GM18907 (cell line): ENCODE measurements around the gene CTSD.

Experiments used
- ATAC-seq: cut with Tn5 transposase; IDR thresholded peaks from one replicate; pipeline ENCODE4 v1.9.1; 2021; ENCODE audit warnings: mild to moderate bottlenecking, moderate library complexity; ENCODE audit not compliant: unreplicated experiment

The CTSD gene

DNA sequence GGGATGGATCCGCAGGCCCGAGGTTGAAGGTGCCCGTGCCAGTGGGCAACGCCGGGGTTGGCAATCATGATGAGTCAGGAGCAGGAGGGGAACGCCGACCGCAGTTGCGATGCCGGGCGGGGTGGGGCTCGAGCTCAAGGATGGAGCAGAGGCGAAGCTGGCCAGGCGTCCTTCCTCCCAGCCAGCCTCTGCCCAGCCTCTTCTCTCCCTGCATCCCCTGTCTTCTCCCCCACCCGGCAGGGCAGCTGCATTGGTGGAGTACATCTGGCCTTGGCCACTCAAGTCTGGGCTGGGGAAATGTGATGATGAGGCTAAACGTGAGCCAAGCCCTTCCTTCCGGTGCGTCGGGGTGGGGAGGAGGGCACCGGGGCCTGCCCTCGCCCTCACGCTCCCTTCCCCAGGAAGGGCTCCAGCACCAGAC is 17.2 kb downstream of the CTSD start:
- no peak for ATAC-seq

DNA sequence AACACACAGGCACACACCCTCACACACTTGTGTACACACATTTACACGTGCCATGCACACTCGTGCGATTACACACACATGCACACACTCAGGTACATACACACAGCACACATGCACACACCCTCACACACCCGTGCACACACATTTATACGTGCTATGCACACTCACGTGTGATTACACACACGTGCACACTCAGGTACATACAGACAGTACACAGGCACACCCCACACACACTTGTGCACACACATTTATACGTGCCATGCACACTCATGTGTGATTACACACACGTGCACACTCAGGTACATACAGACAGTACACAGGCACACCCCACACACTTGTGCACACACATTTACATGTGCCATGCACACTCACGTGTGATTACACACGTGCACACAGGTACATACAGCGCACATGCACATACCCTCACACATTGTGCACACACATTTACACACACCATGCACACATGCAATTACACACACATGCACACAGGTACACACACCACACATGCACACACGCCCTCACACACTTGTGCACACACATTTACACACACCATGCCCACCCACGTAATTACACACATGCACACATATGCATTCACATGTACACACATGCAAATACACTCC is 17.9 kb downstream of the CTSD start:
- ATAC-seq = no peak

DNA sequence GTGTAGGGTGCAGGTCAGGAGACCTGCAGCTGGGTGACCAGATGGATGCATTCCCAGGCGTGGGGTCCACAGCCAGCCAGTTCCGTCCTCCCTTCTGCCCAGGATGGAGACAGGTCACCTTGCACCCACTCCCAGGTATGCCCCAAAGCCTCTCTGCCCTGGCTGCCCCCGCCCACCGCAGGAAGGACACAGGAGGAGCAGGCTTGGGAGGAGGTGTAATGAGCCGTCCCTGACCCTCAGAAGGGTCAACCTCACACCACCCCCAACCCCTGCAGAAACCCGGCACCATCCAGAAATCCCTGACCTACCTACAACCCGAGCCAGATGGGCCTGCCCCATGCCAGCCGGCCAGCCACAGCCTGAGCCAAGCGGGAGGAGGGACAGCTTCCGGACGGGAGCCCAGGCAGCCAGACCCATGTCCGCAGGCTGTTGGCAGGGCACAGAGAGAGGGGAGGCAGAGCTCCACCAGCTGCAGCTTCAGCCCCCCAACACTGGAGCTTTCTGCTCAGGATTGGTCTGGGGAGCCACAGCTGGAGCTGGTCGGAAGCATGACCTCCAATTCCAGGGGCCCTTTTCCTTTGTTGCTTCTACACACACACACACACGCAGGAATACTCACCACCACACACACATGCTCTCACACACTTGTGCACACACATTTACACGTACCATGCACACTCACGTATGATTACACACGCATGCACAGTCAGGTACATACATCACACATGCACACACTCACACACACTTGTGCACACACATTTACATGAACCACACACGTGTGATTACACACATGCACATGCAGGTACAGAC is 18.6 kb downstream of the CTSD start:
- no peak for ATAC-seq

DNA sequence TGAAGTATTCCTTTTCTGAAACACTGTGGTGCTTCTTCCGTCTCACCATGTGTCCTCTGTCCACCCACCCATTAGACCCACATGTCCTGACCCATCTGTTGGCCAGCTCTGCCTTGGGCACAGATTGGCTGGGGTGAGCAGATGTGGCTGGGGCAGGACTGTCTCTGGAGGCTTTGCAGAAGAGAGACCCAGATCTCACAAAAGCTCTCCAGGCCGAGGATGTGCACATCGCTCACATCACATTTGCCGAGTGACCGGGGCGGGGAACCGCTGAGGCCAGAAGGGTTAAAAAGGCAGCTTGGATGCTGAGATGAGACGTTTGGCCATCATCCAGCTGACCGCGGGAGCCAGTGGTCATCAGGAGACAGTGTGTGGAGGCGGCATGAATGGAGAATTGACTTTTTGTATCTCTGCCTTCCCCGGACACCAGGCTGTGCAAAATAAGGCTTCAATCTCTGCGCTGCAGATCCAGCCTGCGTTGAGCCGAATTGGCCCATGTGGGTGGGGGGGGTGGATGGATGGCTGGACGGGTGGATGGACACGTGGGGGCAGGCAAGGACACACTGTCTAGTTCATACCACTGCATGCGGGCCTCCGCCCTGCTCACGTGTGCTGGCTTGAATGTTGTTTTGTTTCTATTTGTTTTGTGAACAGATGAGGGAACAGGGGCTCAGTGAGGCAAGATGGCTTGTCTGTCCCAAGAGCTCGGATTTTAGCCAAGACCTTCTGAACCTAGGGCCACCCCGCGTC is 19.4 kb downstream of the CTSD start:
- no peak for ATAC-seq

DNA sequence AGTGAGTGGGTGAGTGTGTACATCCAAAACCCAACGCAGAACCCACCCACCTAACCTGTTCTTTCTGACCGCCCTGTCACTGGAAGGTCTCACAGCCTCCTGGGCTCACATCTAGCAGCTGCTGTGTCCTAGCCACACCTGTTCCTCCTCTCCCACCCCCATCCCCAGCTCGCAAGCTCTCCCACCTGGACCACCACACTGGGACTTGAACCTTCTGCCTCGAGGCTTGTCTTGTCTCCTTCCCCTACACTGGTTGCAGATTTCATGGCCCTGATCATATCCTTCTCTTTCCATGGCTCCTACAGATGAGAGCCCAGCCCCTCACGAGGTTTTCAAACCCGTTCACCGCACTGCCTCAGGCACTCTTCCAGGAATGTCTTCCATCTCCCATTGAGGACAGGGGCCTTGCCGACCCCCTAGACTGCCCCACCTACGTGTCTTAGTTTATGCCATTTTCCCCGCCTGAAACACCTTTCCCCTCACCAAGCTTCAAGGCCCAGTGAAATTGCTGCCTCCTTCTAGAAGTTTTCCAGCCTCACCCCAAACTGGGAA is 20.1 kb downstream of the CTSD start:
- no peak for ATAC-seq

DNA sequence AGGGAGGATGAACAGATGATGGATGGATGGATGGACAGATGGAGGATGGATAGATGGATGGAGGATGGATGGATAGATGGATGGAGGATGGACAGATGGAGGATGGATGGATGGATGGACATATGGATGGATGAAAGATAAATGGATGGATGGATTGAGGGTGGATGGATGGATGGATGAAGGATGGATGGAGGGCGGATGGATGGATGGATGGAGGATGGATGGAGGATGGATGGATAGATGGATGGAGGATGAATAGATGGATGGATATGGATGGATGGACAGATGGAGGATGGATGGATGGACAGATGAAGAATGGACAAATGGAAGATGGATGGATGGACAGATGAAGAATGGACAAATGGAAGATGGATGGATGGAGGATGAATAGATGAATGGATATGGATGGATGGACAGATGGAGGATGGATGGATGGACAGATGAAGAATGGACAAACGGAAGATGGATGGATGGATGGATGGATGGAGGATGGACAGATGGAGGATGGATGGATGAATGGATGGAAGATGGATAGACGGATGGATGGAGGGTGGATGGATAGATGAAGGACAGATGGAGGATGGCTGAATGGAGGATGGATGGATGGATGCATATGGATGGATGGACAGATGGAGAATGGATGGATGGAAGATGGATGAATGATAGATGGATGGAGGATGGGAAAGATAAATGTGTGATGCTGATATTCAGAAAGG is 20.7 kb downstream of the CTSD start:
- no peak for ATAC-seq

DNA sequence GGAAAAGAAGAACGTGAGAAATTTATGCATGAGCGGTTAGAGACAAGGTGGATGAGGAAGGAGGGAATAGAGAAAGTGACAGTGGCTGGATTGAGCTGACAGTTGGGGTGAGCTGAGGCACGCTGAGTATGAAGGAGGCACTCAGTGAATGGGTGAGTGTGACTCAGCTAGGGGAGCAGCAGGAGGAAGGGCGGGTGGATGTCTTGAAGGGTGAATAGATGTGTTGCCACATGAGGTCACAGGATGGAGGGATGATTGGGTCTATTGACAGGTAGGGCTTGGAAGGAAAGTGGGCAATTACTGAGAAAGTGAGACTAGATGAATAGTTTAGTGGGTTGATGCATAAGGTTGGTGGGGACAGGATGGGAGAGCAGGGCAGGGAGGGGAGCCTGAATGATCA is 21.4 kb downstream of the CTSD start:
- no peak for ATAC-seq

DNA sequence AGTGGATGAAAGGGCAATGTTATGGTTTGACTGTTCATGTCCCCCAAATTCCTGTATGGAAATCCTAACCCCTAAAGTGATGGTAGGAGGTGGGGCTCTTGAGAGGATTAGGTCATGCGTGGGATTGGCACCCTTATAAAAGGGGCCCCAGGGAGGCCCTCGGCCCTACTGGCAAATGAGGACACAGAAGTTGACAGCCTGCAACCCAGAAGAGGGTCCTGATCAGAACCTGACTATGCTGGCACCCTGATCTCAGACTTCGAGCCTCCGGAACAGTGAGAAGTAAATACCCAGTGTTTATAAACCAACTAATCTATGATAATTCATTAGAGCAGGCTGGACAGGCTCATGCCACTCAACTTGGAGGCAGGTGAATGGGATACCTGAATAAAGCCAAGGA is 22.0 kb downstream of the CTSD start:
- no peak for ATAC-seq

DNA sequence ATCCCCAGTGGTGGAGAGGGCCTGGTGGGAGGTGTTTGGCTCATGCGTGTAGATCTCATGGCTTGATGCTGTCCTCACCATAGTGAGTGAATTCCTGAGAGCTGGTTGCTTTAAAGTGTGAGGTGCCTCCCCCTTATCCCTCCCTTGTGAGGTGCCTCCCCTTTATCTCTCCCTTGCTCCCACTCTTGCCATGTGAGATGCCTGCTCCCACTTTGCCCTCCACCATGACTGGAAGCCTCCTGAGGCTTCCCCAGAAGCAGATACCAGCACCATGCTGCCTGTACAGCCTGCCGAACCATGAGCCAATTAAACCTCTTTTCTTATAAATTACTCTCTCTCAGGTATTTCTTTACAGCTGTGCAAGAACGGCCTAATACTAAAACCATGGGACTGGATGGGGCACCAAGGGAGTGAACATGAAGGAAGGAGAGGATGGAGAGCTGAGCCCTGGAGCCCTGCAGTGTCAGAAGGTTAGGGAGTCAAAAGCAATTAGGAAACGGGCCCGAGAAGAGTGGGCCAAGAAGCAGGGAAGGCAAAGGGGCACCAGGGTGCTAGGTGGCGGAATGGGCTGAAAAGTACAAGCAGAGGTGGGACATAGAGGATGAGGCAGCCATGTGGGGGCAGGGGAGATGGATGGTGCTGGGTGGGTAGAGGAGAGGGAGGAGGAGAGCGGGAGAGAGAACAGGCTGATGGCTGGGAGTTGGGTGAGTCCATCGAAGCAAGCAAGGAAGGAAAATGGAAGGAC is 22.8 kb downstream of the CTSD start:
- ATAC-seq = no peak

DNA sequence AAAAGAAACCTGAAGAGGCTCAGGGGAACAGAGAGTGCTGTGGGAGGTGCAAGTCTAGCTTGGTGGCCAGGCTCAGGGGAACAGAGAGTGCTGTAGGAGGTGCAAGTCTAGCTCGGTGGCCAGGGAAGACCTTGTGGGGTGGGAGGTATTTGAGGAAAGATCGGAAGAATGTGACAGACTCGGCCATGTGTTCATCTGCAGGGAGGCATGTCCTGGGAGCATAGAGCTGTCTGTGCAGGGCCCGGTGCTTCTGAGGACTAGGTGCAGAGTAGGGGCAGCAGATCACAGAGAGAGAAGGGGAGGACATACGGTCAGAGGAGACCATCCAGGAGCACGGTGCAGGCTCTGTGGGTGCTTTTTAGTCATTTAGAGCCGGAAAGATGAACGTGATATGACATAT is 24.2 kb downstream of the CTSD start:
- no peak for ATAC-seq

DNA sequence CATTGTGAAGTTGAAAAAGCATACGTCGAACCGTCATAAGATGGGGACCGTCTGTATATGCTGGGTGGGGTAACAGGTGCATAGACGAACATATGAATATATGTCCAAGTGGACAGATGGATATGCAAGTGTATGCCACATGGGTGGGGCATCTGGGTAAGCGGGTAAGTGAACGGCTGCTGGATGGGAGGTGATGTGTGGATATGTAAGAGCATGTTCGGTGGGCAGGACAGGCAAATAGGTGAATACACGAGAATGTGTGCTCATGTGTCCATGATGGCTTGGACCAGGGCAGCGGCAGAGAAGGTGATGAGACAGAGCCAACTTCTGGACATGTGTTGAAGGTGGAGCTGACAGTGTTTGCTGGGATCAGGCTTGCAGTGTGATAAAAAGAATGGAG is 25.3 kb downstream of the CTSD start:
- ATAC-seq = no peak

DNA sequence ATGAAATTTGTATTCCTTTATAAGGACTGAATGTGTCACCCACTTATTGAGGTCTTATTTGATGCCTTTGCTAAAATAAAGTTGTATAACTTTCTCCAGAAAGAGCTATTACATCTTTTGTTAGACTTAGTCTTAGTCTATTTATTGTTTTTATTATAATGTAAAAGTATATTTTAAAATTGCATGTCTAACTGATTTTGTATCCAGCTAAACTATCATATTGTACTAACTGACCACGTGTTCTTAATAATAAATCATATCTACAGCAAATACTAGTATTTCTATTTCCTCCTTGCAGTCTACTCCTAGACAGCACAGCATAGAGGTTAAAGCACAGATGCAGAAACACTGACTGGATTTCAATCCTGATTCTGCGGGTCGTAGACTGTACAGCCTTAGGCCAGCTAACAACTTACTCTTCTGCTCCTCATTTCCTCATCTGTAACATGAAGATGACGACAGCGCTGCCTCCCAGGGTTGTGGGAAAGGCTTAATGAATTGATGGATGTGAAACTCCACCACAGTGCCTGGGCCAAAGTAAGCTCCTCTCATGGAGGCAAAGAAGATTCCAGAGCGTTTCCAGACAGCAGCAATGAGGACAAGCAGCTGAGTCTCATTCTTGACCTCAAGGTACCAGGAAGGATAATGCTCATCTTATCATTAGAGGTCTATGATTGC is 26.5 kb downstream of the CTSD start:
- no peak for ATAC-seq

DNA sequence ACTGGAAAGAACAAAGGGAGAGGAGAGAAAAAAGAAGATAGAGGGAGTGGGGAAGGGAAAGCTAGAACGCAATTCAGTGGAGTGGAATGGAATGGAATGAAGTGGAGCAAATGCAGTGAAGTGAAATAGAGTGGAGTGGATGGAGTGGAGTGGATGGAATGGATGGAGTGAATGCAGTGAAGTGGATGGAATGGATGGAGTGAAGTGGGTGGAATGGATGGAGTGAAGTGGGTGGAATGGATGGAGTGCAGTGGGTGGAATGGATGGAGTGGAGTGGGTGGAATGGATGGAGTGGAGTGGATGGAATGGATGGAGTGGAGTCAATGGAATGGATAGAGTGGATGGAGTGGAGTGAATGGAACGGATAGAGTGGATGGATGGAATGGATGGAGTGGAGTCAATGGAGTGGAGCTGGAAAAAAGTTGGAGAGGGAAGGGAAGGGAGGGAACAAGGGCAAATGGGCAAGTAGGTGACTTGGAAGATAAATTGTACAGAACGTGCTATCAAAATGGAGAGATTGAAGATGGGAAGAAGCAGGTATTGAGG is 27.2 kb downstream of the CTSD start:
- no peak for ATAC-seq

DNA sequence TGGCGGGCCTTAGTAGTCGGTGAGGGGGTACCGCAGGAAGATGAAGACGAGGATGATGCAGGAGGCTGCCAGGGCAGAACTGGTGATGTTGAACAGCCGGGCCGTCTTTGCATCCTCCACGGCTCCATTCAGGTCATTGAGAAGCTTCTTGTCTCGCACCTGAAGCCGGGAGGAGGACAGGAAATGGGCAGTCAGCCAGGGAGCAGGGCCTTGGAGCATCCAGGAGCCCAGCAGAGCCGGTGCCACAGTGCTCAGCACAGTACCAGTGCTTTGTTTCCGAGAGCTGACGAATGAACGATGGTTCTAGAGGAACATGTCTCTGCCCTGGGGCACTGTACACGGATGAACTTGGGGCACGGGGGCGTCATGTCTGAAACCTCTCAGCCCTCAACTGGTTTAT is 28.5 kb downstream of the CTSD start:
- no peak for ATAC-seq

DNA sequence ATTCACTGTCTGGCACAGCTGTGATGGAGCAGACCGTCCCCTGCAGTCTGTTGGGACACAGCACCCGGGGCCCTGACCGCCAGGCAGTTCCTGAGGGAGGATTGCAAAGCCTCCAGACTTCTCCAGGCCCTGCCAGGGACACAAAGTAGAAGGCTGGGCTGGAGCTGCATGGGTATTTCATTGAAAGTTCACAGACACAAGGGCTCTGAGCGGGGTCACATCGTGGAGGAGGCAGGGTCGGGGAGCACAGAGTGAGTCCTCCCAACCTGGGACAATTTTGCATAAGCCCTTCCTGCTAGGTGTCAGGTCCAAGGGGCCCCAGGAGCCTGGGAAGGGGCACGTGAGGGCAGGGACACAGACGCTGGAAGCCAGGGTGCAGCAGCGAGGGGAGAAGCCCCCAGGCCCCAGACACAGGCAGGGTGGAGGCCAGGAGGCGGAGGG is 29.1 kb downstream of the CTSD start:
- ATAC-seq = no peak

DNA sequence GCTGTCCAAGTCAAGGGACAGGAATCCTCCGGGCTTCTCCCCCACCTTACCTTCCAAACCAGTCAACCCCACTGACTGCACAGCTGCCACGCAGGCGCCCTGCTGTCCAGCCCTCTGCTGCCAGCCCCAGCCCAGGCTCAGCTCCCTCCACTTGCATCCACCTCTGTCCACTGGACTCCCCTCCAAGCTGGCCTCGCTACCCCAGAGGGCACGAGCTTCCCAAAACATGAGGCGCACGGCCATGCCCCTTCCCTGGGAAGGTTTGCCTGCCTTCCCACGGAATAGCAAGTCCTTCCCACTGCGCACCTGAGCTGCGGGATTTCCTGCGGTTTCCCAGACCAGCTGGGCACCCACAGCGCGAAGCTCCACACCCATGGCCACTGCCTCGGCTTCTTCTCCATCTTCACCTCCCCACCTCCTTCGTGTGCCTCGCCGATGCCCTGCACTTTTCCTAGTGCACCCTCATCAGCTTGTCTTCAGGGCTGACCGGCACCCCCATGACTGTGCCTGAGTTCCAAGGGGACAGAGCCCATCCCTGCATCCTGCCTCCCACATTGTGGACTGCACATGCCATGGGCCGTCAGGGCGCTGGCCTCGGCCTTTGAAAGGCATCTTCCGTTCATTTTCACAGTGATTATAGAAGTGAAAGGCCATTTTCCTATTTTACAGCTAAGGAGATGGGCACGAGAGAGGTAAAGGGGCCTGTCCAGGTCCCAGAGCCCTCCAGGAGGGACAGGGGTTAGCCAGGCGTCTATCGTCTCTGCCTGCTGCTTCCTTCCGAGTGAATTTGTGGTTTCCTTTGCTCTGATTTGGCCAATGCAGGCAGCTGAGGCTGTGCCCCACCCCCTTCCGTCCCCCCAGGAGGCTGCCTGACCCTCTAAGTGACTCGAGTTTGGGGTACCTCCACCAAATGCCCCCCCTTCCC is 29.7 kb downstream of the CTSD start:
- ATAC-seq = no peak

DNA sequence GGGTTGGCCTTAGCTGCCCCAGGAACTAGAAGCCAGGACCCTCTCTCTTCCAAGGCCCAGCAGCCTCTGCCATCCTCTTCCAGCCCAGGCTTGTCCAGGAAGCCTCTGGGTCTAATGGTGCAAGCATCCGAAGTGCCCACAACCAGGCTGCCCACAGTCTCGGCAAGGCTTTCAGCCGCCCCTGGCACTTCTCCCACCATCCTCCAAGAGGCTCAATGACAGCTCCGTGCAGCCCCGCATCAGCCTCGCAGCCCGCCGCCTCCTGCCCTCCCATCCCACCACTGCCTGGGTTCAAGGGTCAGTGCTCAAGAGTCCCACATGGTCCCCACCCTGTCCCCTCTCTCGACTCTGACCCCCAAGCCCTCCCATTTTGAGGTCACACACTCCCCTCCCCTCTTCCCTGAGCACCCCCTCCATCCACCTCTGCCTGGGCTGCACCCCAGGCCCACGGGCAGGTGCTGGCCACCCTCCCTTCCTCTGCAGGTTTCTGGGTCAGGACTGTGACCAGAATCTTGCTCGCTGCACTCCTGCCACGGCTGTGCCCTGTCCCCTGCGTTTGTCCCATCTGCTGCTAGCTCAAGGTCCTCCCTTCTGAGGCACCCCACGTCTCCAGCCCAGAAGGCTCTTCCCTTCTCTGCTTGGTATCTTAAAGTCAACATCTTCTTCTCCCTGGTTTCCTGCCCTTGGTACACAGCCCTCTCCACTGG is 30.6 kb downstream of the CTSD start:
- ATAC-seq = no peak
